PC-9 (cell line): ENCODE measurements around the gene MME.

Source experiments
- CTCF ChIP-seq: fragments of 200-600 bp; sonication (generic); conservative IDR thresholded peaks from 2 replicates; pipeline ENCODE4 v1.6.1; 2017; ENCODE audit warnings: mixed run types, antibody characterized with exemption, mild to moderate bottlenecking, moderate library complexity
- EZH2 ChIP-seq: fragments of 200-600 bp; sonication (generic); IDR thresholded peaks from 2 replicates; pipeline ENCODE4 v1.8.0; 2017; ENCODE audit warnings: antibody characterized with exemption, low read depth

- TF ChIP-seq CTCF: no peak
- TF ChIP-seq EZH2: no peak
Measured at GRCh38 chr3:155228676-155229075, 148.6 kb downstream of the MME start.
